H9 (cell line): ENCODE measurements around the gene HEATR1. TPM values are rescaled to one million over a fixed set of nuclear protein-coding genes. Genes with fewer than 3 reads are reported as not detected.
A peak's percentile ranks its signal among the peaks of the same experiment; 100 is the strongest.

Experiments
- DNase-seq: peaks from one replicate; pipeline ENCODE4 v3.0.0-alpha.2; 2017
- H2AFZ ChIP-seq: one replicate; pipeline ENCODE4 v1.6.1; 2013; ENCODE audit warnings: mild to moderate bottlenecking, low read length, control low read depth, moderate library complexity
- H2AK5ac ChIP-seq: 2 replicates; pipeline ENCODE4 v1.6.1; 2013; ENCODE audit warnings: low read length, control low read depth, mixed read lengths; ENCODE audit not compliant: insufficient read length
- H2BK120ac ChIP-seq: one replicate; pipeline ENCODE4 v1.6.1; 2013; ENCODE audit warnings: low read depth, mild to moderate bottlenecking, low read length, control low read depth, inconsistent platforms; ENCODE audit not compliant: poor library complexity, severe bottlenecking
- H2BK12ac ChIP-seq: 2 replicates; pipeline ENCODE4 v1.6.1; 2013; ENCODE audit warnings: low read length, control low read depth, mixed read lengths, low read depth; ENCODE audit not compliant: insufficient read length
- H2BK15ac ChIP-seq: 2 replicates; pipeline ENCODE4 v1.6.1; 2013; ENCODE audit warnings: low read depth, low read length, control low read depth
- H2BK20ac ChIP-seq: one replicate; pipeline ENCODE4 v1.6.1; 2013; ENCODE audit warnings: low read depth, mild to moderate bottlenecking, low read length, control low read depth, inconsistent platforms; ENCODE audit not compliant: poor library complexity, severe bottlenecking
- H2BK5ac ChIP-seq: 2 replicates; pipeline ENCODE4 v1.6.1; 2013; ENCODE audit warnings: low read length, control low read depth, mixed read lengths; ENCODE audit not compliant: insufficient read length
- H3K14ac ChIP-seq: 2 replicates; pipeline ENCODE4 v1.6.1; 2013; ENCODE audit warnings: low read length, control low read depth; ENCODE audit not compliant: insufficient read depth
- H3K18ac ChIP-seq: 2 replicates; pipeline ENCODE4 v1.6.1; 2013; ENCODE audit warnings: low read depth, mild to moderate bottlenecking, mixed read lengths, low read length, control low read depth; ENCODE audit not compliant: insufficient read length
- H3K23ac ChIP-seq: 2 replicates; pipeline ENCODE4 v1.6.1; 2013; ENCODE audit warnings: low read length, control low read depth, mixed read lengths, low read depth; ENCODE audit not compliant: insufficient read length
- H3K23me2 ChIP-seq: 2 replicates; pipeline ENCODE4 v1.6.1; 2013; ENCODE audit warnings: low read depth, mild to moderate bottlenecking, mixed read lengths, low read length, control low read depth; ENCODE audit not compliant: insufficient read length, poor library complexity, severe bottlenecking
- H3K27ac ChIP-seq: 2 replicates; pipeline ENCODE4 v1.5.1; 2013; ENCODE audit warnings: low read length, control low read depth, mixed read lengths, low read depth; ENCODE audit not compliant: insufficient read length
- H3K27me3 ChIP-seq: 2 replicates; pipeline ENCODE4 v1.6.1; 2013; ENCODE audit warnings: low read length, control low read depth, inconsistent platforms; ENCODE audit not compliant: insufficient read depth
- H3K4ac ChIP-seq: 2 replicates; pipeline ENCODE4 v1.6.1; 2013; ENCODE audit warnings: low read depth, mild to moderate bottlenecking, control low read depth, inconsistent platforms, low read length, moderate library complexity
- H3K4me1 ChIP-seq: 2 replicates; pipeline ENCODE4 v1.6.1; 2013; ENCODE audit warnings: low read length, control low read depth, inconsistent platforms; ENCODE audit not compliant: insufficient read depth
- H3K4me2 ChIP-seq: 2 replicates; pipeline ENCODE4 v1.6.1; 2013; ENCODE audit warnings: low read length, control low read depth, mixed read lengths; ENCODE audit not compliant: insufficient read length, insufficient read depth
- H3K56ac ChIP-seq: 2 replicates; pipeline ENCODE4 v1.6.1; 2013; ENCODE audit warnings: low read depth, mild to moderate bottlenecking, mixed read lengths, low read length, control low read depth; ENCODE audit not compliant: insufficient read length
- H3K79me1 ChIP-seq: 2 replicates; pipeline ENCODE4 v1.6.1; 2013; ENCODE audit warnings: low read depth, mild to moderate bottlenecking, moderate library complexity, low read length, control low read depth, inconsistent platforms; ENCODE audit not compliant: insufficient read depth, poor library complexity, severe bottlenecking
- H3K79me2 ChIP-seq: 2 replicates; pipeline ENCODE4 v1.6.1; 2013; ENCODE audit warnings: low read length, control low read depth, inconsistent platforms; ENCODE audit not compliant: insufficient read depth
- H3K9ac ChIP-seq: 2 replicates; pipeline ENCODE4 v1.6.1; 2013; ENCODE audit warnings: low read length, control low read depth, mixed read lengths; ENCODE audit not compliant: insufficient read length; ENCODE audit errors: extremely low read depth
- H3K9me3 ChIP-seq: one replicate; pipeline ENCODE4 v1.6.1; 2013; ENCODE audit warnings: low read depth, low read length, inconsistent platforms; ENCODE audit not compliant: control insufficient read depth
- H3T11ph ChIP-seq: one replicate; pipeline ENCODE4 v1.6.1; 2013; ENCODE audit warnings: mild to moderate bottlenecking, low read length, control low read depth, inconsistent platforms
- H4K20me1 ChIP-seq: one replicate; pipeline ENCODE4 v1.6.1; 2013; ENCODE audit not compliant: control insufficient read depth, insufficient read length, insufficient read depth
- H4K5ac ChIP-seq: 2 replicates; pipeline ENCODE4 v1.6.1; 2013; ENCODE audit warnings: low read depth, mild to moderate bottlenecking, mixed read lengths, low read length, control low read depth; ENCODE audit not compliant: insufficient read length
- H4K8ac ChIP-seq: replicated peaks from 2 replicates; pipeline ENCODE4 v1.6.1; 2013; ENCODE audit warnings: low read length, control low read depth, mixed read lengths, low read depth; ENCODE audit not compliant: insufficient read length
- H4K91ac ChIP-seq: 2 replicates; pipeline ENCODE4 v1.6.1; 2013; ENCODE audit warnings: low read depth, mild to moderate bottlenecking, moderate library complexity, mixed read lengths, low read length, control low read depth; ENCODE audit not compliant: insufficient read length
- H3K27ac Mint-ChIP-seq, 3 experiments: 2 replicates in 2 of 3; 3 replicates in 1 of 3; pipeline ENCODE4 v1.8.0; 2020 to 2021; ENCODE audit warnings: mixed read lengths in 3 of 3, mild to moderate bottlenecking in 1 of 3, moderate library complexity in 1 of 3
- H3K27me3 Mint-ChIP-seq: 2 replicates; pipeline ENCODE4 v1.8.0; 2021; ENCODE audit warnings: low read depth, mild to moderate bottlenecking, moderate library complexity, mixed read lengths
- H3K36me3 Mint-ChIP-seq, 3 experiments: 2 replicates in 2 of 3; 3 replicates in 1 of 3; pipeline ENCODE4 v1.8.0; 2020 to 2021; ENCODE audit warnings: low read depth in 3 of 3, mixed read lengths in 3 of 3; ENCODE audit not compliant: insufficient read depth in 1 of 3
- H3K4me1 Mint-ChIP-seq, 2 experiments: 2 replicates each; pipeline ENCODE4 v1.8.0; 2020; ENCODE audit warnings: mixed read lengths in 2 of 2
- H3K4me3 Mint-ChIP-seq, 2 experiments: 2 replicates in 1 of 2; 3 replicates in 1 of 2; pipeline ENCODE4 v1.8.0; 2020 to 2021; ENCODE audit warnings: mild to moderate bottlenecking in 2 of 2, mixed read lengths in 2 of 2, moderate library complexity in 1 of 2
- H3K9me3 Mint-ChIP-seq, 2 experiments: 2 replicates in 1 of 2; 3 replicates in 1 of 2; pipeline ENCODE4 v1.8.0; 2020; ENCODE audit warnings: mild to moderate bottlenecking in 2 of 2, mixed read lengths in 2 of 2, moderate library complexity in 1 of 2
- WGBS: extraction: QIAGEN DNeasy Blood & Tissue Kit; methylation state at CpG from one replicate; pipeline ENCODE4 v1.1.7; 2013; ENCODE audit warnings: missing lambda C conversion rate, low lambda C conversion rate, mixed read lengths; ENCODE audit not compliant: insufficient read length; ENCODE audit errors: extremely low coverage; 5-methylcytosine and 5-hydroxymethylcytosine counted together
- total RNA-seq: library from RNA; stranded (reverse); gene quantifications from 2 replicates; pipeline ENCODE4 v1.2.1, GENCODE V29; 2021
- TF ChIP-seq, protein P1 (sequence below): fragments of 200-600 bp; sonication (generic); conservative IDR thresholded peaks from 3 replicates; pipeline ENCODE4 v1.8.0; 2021; ENCODE audit warnings: antibody characterized with exemption, mild to moderate bottlenecking

The HEATR1 gene
- total RNA-seq, 1 experiment from 2014 or later, result 88.2 TPM

DNA sequence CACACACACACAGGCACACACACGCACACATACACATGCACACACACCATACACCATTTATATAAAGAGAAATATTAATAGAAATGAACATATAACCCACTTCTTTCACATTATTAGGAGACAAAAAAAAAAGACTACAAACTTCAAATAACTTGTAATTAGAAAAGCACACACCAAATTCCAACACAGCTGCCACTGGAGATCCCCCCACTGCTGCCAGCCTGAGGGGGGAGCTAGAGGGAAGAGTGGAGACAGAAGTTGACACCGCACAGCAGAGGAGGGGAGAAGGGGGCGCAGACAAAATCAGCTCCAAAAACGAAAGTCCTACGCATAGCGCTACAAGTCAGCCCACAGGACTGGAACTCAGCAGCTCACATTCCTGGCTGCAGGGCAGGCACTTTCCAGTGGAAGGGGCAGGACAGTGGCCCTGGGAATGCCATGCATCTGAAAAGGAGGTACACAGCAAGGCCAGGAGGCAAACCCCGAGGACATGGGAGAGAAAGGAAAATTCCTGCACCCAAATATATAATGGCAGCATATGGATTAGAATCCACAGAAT, 44.0 kb downstream of the HEATR1 start:
- Histone ChIP-seq H3K23me2 (no peaks in the 10 kb centered on the region), H2BK12ac (no peak overlapping the region), H3T11ph (no peak overlapping the region), H3K9me3 (no peaks in the 10 kb centered on the region), H4K20me1 (no peaks in the 10 kb centered on the region), H4K5ac (no peak overlapping the region), H2BK20ac (no peak overlapping the region), H2BK15ac (no peak overlapping the region), H3K27ac (no peak overlapping the region), H4K8ac (no peak overlapping the region), H3K4me2 (no peak overlapping the region), H3K56ac (no peak overlapping the region), H2AK5ac (no peak overlapping the region), H3K23ac (no peak overlapping the region), H2AFZ (no peak overlapping the region), H3K18ac (no peak overlapping the region), H3K79me2 (no peaks in the 10 kb centered on the region), H3K4ac (no peak overlapping the region), H3K14ac (no peak overlapping the region), H3K4me1 (no peaks in the 10 kb centered on the region), H3K9ac (no peak overlapping the region), H2BK120ac (no peak overlapping the region), H2BK5ac (no peak overlapping the region), H4K91ac (no peak overlapping the region), H3K27me3 (no peaks in the 10 kb centered on the region), H3K79me1 (no peaks in the 10 kb centered on the region)
- no CpG with 5 or more reads among the region's 7 CpGs for whole genome bisulfite sequencing
- DNase-seq, result no peak
- 0 out of 7 replicates have a peak overlapping the region, but pooled peaks of 1 of the 3 experiments have one; percentile 28 for H3K27ac Mint-ChIP-seq
- H3K4me3 Mint-ChIP-seq, result no peak overlapping the region
- peaks cover 35 to 92% (median 85%) of the 10 kb centered on the region in 3 experiments; a peak in 6 of 7 replicates for H3K36me3 Mint-ChIP-seq
- TF ChIP-seq, protein P1, sequence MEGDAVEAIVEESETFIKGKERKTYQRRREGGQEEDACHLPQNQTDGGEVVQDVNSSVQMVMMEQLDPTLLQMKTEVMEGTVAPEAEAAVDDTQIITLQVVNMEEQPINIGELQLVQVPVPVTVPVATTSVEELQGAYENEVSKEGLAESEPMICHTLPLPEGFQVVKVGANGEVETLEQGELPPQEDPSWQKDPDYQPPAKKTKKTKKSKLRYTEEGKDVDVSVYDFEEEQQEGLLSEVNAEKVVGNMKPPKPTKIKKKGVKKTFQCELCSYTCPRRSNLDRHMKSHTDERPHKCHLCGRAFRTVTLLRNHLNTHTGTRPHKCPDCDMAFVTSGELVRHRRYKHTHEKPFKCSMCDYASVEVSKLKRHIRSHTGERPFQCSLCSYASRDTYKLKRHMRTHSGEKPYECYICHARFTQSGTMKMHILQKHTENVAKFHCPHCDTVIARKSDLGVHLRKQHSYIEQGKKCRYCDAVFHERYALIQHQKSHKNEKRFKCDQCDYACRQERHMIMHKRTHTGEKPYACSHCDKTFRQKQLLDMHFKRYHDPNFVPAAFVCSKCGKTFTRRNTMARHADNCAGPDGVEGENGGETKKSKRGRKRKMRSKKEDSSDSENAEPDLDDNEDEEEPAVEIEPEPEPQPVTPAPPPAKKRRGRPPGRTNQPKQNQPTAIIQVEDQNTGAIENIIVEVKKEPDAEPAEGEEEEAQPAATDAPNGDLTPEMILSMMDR, result peak; percentile 43; the same call in 2 of the 3 replicates
- H3K4me1 Mint-ChIP-seq, result no peaks in the 10 kb centered on the region
- H3K27me3 Mint-ChIP-seq, result no peaks in the 10 kb centered on the region
- H3K9me3 Mint-ChIP-seq, result no peaks in the 10 kb centered on the region
